Measurements from ENCODE around the gene NSF.

NSF gene

DNA sequence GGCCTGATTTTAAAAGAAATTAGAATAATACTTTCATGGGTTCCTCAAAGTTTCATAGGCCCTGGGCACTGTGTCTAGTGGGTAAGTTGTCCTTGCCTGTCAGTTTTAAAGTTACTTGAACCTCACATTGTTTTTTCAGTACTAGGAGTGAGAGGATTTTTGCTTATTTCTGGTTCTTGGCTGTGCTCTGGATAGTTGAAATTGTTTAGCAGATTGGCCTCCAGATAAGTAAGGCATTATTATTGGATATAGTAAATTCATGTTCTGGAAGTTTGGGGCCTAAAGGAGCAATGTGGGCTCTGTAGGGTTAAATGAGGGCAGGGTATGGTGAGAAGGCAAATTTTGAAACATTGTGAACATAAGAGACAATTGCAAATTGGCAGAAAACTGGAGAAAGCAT is 149.5 kb downstream of the NSF start:
- Histone ChIP-seq H3K27ac (ENCODE audit: low read depth, low read length) (no peak overlapping the region), H2BK15ac (replicated peaks; ENCODE audit: low read depth) (no peak overlapping the region), H3K36me3 (ENCODE audit: control insufficient read depth, insufficient read depth, low read length) (no peaks in the 10 kb centered on the region), H3K18ac (ENCODE audit: low read length) (no peak overlapping the region), H3K56ac (ENCODE audit: low read length) (no peak overlapping the region), H2AK5ac (ENCODE audit: low read length) (no peak overlapping the region), H2BK5ac (ENCODE audit: low read length) (no peak overlapping the region), H2BK120ac (ENCODE audit: low read depth, low read length) (no peak overlapping the region), H3K23ac (ENCODE audit: low read length) (no peak overlapping the region), H4K8ac (ENCODE audit: low read depth, low read length) (no peak overlapping the region), H4K5ac (ENCODE audit: low read length) (no peak overlapping the region), H3K4me1 (ENCODE audit: control insufficient read depth, low read depth, low read length) (peaks cover 6% of the 10 kb centered on the region), H3K4me2 (ENCODE audit: low read length) (no peak overlapping the region), H3K79me2 (ENCODE audit: control insufficient read depth, insufficient read depth, low read length) (no peaks in the 10 kb centered on the region), H3K27me3 (ENCODE audit: insufficient read depth, low read length, poor library complexity) (no peaks in the 10 kb centered on the region), H3K4me3 (ENCODE audit: low read length) (no peak overlapping the region), H3K4ac (ENCODE audit: low read depth, low read length) (no peak overlapping the region), H3K9ac (ENCODE audit: low read length) (no peak overlapping the region), H3K79me1 (ENCODE audit: low read length) (no peaks in the 10 kb centered on the region)
- no peak for DNase-seq

GRCh38 chr17:46741122-46741730 is 150.8 kb downstream of the NSF start:
- no peak overlapping the region for H3K4me3 ChIP-seq (ENCODE audit: low read length)
- DNase-seq = no peak
- H3K79me1 ChIP-seq (ENCODE audit: low read length) = no peaks in the 10 kb centered on the region
- no peaks in the 10 kb centered on the region for H3K36me3 ChIP-seq (ENCODE audit: control insufficient read depth, insufficient read depth, low read length)
- H3K9ac ChIP-seq (ENCODE audit: low read length) = no peak overlapping the region
- no peak overlapping the region for H4K5ac ChIP-seq (ENCODE audit: low read length)
- peak overlapping the region; percentile 22 for H3K56ac ChIP-seq (ENCODE audit: low read length)
- no peak overlapping the region for H3K4ac ChIP-seq (ENCODE audit: low read depth, low read length)
- H2AK5ac ChIP-seq (ENCODE audit: low read length) = no peak overlapping the region
- H3K27me3 ChIP-seq (ENCODE audit: insufficient read depth, low read length, poor library complexity) = no peaks in the 10 kb centered on the region
- no CpG with 5 or more reads among the region's 2 CpGs for WGBS (ENCODE audit: extremely low coverage, insufficient coverage, low lambda C conversion rate)
- H3K23ac ChIP-seq (ENCODE audit: low read length) = no peak overlapping the region
- H4K8ac ChIP-seq (ENCODE audit: low read depth, low read length) = no peak overlapping the region
- no peak overlapping the region for H2BK15ac ChIP-seq (replicated peaks; ENCODE audit: low read depth)
- H3K79me2 ChIP-seq (ENCODE audit: control insufficient read depth, insufficient read depth, low read length) = no peaks in the 10 kb centered on the region
- H3K4me2 ChIP-seq (ENCODE audit: low read length) = no peak overlapping the region
- H2BK5ac ChIP-seq (ENCODE audit: low read length) = no peak overlapping the region
- peak overlapping the region; percentile 81 for H3K18ac ChIP-seq (ENCODE audit: low read length)
- H3K27ac ChIP-seq (ENCODE audit: low read depth, low read length) = no peak overlapping the region
- H3K4me1 ChIP-seq (ENCODE audit: control insufficient read depth, low read depth, low read length) = peaks cover 6% of the 10 kb centered on the region
- no peak overlapping the region for H2BK120ac ChIP-seq (ENCODE audit: low read depth, low read length)

DNA sequence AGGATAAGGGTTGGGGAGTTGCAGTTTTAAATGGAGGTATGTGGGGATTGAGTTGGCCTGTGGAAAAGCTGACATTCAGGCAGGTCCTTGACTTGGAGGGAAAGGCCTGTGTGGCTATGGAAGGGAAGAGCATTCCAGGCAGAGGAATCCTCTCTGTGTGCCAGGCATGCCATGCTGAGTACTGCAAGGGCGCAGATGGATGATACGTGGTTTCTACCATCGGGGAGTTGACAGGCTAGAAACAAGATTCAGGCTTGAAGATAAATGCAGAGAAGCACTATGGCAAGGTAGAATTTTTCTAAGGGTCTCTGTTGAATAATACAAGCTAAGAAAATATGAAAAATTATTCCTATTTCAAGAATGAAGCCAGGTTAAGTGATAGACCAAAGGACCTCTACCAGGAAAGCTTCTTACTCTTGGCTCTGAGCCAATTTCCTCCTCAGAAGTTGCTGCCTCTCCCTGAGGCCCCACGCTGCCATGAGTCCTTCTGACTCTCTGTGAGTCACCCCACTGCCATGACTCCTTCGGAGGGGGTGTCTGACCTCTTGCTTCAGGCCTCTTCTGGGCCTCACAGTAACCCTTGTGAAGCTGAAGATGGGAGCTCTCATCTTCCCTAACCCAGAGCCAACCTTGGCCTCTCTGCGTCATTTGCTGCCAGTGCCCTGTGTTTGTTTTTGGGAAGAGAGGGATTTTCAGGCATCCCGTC is 152.2 kb downstream of the NSF start:
- H4K5ac ChIP-seq (ENCODE audit: low read length) = no peak overlapping the region
- H3K79me2 ChIP-seq (ENCODE audit: control insufficient read depth, insufficient read depth, low read length) = no peaks in the 10 kb centered on the region
- no peak overlapping the region for H3K18ac ChIP-seq (ENCODE audit: low read length)
- no peak overlapping the region for H3K27ac ChIP-seq (ENCODE audit: low read depth, low read length)
- no peak overlapping the region for H3K4ac ChIP-seq (ENCODE audit: low read depth, low read length)
- no peak overlapping the region for H3K4me2 ChIP-seq (ENCODE audit: low read length)
- WGBS (ENCODE audit: extremely low coverage, insufficient coverage, low lambda C conversion rate) = no CpG with 5 or more reads among the region's 7 CpGs
- no peaks in the 10 kb centered on the region for H3K36me3 ChIP-seq (ENCODE audit: control insufficient read depth, insufficient read depth, low read length)
- H2BK5ac ChIP-seq (ENCODE audit: low read length) = peak overlapping the region; percentile 2
- H3K9ac ChIP-seq (ENCODE audit: low read length) = no peak overlapping the region
- H3K27me3 ChIP-seq (ENCODE audit: insufficient read depth, low read length, poor library complexity) = no peaks in the 10 kb centered on the region
- no peak overlapping the region for H2BK120ac ChIP-seq (ENCODE audit: low read depth, low read length)
- H3K79me1 ChIP-seq (ENCODE audit: low read length) = no peaks in the 10 kb centered on the region
- no peak overlapping the region for H3K4me3 ChIP-seq (ENCODE audit: low read length)
- peak overlapping the region; percentile 43 for H2AK5ac ChIP-seq (ENCODE audit: low read length)
- DNase-seq = no peak
- no peak overlapping the region for H4K8ac ChIP-seq (ENCODE audit: low read depth, low read length)
- no peak overlapping the region for H2BK15ac ChIP-seq (replicated peaks; ENCODE audit: low read depth)
- peaks cover 6% of the 10 kb centered on the region for H3K4me1 ChIP-seq (ENCODE audit: control insufficient read depth, low read depth, low read length)
- no peak overlapping the region for H3K23ac ChIP-seq (ENCODE audit: low read length)
- peak overlapping the region; percentile 11 for H3K56ac ChIP-seq (ENCODE audit: low read length)

DNA sequence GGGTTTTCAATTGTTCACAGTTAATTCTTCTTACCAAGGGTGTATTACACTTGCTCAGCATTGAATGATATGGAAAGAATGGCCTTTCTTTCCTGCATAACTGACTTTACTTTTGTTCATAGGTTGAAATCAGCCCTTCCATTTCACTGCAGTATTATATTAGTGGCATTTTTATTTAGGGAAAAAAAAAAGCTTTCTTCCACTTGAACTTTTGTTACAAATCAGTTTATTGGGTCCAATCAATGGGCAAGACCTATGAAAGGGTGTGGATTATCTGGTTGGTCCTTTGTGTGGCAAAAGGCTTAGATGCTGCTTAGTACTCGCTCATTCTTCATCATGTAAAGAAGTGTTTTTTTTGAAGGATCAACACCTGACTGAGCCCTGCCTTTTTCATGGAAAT is 154.0 kb downstream of the NSF start:
- no peak overlapping the region for H4K5ac ChIP-seq (ENCODE audit: low read length)
- no peak overlapping the region for H3K9ac ChIP-seq (ENCODE audit: low read length)
- no peak overlapping the region for H3K18ac ChIP-seq (ENCODE audit: low read length)
- H3K4me1 ChIP-seq (ENCODE audit: control insufficient read depth, low read depth, low read length) = peaks cover 6% of the 10 kb centered on the region
- H2BK15ac ChIP-seq (replicated peaks; ENCODE audit: low read depth) = no peak overlapping the region
- no peak overlapping the region for H3K4me2 ChIP-seq (ENCODE audit: low read length)
- no peak overlapping the region for H4K8ac ChIP-seq (ENCODE audit: low read depth, low read length)
- no peak for DNase-seq
- no peak overlapping the region for H2AK5ac ChIP-seq (ENCODE audit: low read length)
- H3K27ac ChIP-seq (ENCODE audit: low read depth, low read length) = no peak overlapping the region
- no CpG with 5 or more reads among the region's 1 CpG for WGBS (ENCODE audit: extremely low coverage, insufficient coverage, low lambda C conversion rate)
- no peak overlapping the region for H3K23ac ChIP-seq (ENCODE audit: low read length)
- H3K79me1 ChIP-seq (ENCODE audit: low read length) = no peaks in the 10 kb centered on the region
- H3K79me2 ChIP-seq (ENCODE audit: control insufficient read depth, insufficient read depth, low read length) = no peaks in the 10 kb centered on the region
- H3K56ac ChIP-seq (ENCODE audit: low read length) = no peak overlapping the region
- H3K36me3 ChIP-seq (ENCODE audit: control insufficient read depth, insufficient read depth, low read length) = no peaks in the 10 kb centered on the region
- H3K4ac ChIP-seq (ENCODE audit: low read depth, low read length) = no peak overlapping the region
- no peak overlapping the region for H3K4me3 ChIP-seq (ENCODE audit: low read length)
- H2BK120ac ChIP-seq (ENCODE audit: low read depth, low read length) = no peak overlapping the region
- no peak overlapping the region for H2BK5ac ChIP-seq (ENCODE audit: low read length)
- H3K27me3 ChIP-seq (ENCODE audit: insufficient read depth, low read length, poor library complexity) = no peaks in the 10 kb centered on the region

GRCh38 chr17:46745376-46745775 is 154.9 kb downstream of the NSF start:
- Histone ChIP-seq H3K23ac (ENCODE audit: low read length) (no peak overlapping the region), H3K4me2 (ENCODE audit: low read length) (no peak overlapping the region), H3K4me1 (ENCODE audit: control insufficient read depth, low read depth, low read length) (peaks cover 6% of the 10 kb centered on the region), H4K8ac (ENCODE audit: low read depth, low read length) (no peak overlapping the region), H3K4me3 (ENCODE audit: low read length) (no peak overlapping the region), H2AK5ac (ENCODE audit: low read length) (no peak overlapping the region), H2BK5ac (ENCODE audit: low read length) (no peak overlapping the region), H3K79me1 (ENCODE audit: low read length) (no peaks in the 10 kb centered on the region), H3K56ac (ENCODE audit: low read length) (no peak overlapping the region), H2BK15ac (replicated peaks; ENCODE audit: low read depth) (no peak overlapping the region), H2BK120ac (ENCODE audit: low read depth, low read length) (no peak overlapping the region), H3K27me3 (ENCODE audit: insufficient read depth, low read length, poor library complexity) (no peaks in the 10 kb centered on the region), H3K9ac (ENCODE audit: low read length) (no peak overlapping the region), H3K27ac (ENCODE audit: low read depth, low read length) (no peak overlapping the region), H4K5ac (ENCODE audit: low read length) (no peak overlapping the region), H3K18ac (ENCODE audit: low read length) (no peak overlapping the region), H3K36me3 (ENCODE audit: control insufficient read depth, insufficient read depth, low read length) (no peaks in the 10 kb centered on the region), H3K4ac (ENCODE audit: low read depth, low read length) (no peak overlapping the region), H3K79me2 (ENCODE audit: control insufficient read depth, insufficient read depth, low read length) (no peaks in the 10 kb centered on the region)
- WGBS (ENCODE audit: extremely low coverage, insufficient coverage, low lambda C conversion rate) = no CpG with 5 or more reads among the region's 3 CpGs
- no peak for DNase-seq

DNA sequence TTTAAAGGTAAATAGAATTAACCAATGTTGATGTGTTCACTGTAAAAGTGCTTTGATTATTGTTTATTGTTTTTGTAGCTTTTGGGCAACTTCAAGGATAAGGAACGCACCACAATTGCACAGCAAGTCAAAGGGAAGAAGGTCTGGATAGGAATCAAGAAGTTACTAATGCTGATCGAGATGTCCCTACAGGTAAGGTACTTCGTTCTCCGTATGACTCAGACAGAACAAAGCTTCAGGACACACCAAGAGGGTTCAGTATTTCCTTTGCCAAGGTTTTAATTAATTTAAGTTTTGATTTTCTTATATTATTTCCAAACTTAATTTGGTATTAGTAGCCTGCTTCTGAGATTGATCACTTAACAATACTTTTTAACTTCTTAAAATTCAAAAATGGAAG is 161.0 kb downstream of the NSF start:
- H3K36me3 ChIP-seq (ENCODE audit: control insufficient read depth, insufficient read depth, low read length) = no peaks in the 10 kb centered on the region
- H3K23ac ChIP-seq (ENCODE audit: low read length) = no peak overlapping the region
- H3K4me1 ChIP-seq (ENCODE audit: control insufficient read depth, low read depth, low read length) = no peaks in the 10 kb centered on the region
- H4K5ac ChIP-seq (ENCODE audit: low read length) = no peak overlapping the region
- H3K79me1 ChIP-seq (ENCODE audit: low read length) = no peaks in the 10 kb centered on the region
- H2BK5ac ChIP-seq (ENCODE audit: low read length) = no peak overlapping the region
- no peak overlapping the region for H3K56ac ChIP-seq (ENCODE audit: low read length)
- no peak overlapping the region for H3K4me2 ChIP-seq (ENCODE audit: low read length)
- no peak overlapping the region for H2BK15ac ChIP-seq (replicated peaks; ENCODE audit: low read depth)
- H3K27me3 ChIP-seq (ENCODE audit: insufficient read depth, low read length, poor library complexity) = no peaks in the 10 kb centered on the region
- no peak overlapping the region for H3K4me3 ChIP-seq (ENCODE audit: low read length)
- WGBS (ENCODE audit: extremely low coverage, insufficient coverage, low lambda C conversion rate) = no CpG with 5 or more reads among the region's 4 CpGs
- H4K8ac ChIP-seq (ENCODE audit: low read depth, low read length) = no peak overlapping the region
- DNase-seq = no peak
- no peak overlapping the region for H3K27ac ChIP-seq (ENCODE audit: low read depth, low read length)
- H2BK120ac ChIP-seq (ENCODE audit: low read depth, low read length) = no peak overlapping the region
- H3K4ac ChIP-seq (ENCODE audit: low read depth, low read length) = no peak overlapping the region
- H3K79me2 ChIP-seq (ENCODE audit: control insufficient read depth, insufficient read depth, low read length) = no peaks in the 10 kb centered on the region
- H3K18ac ChIP-seq (ENCODE audit: low read length) = no peak overlapping the region
- H3K9ac ChIP-seq (ENCODE audit: low read length) = no peak overlapping the region
- H2AK5ac ChIP-seq (ENCODE audit: low read length) = no peak overlapping the region
